ENCODE measurements around the gene PTPRK. TPM values are rescaled to one million over a fixed set of nuclear protein-coding genes. Genes with fewer than 3 reads are reported as not detected.

Gene PTPRK
- polyA plus RNA-seq, 2 donors: 4.3 to 5.1 TPM

GRCh38 chr6:127966616-127967015 is 553.8 kb downstream of the PTPRK start:
- no peaks in the 10 kb centered on the region for H3K4me1 ChIP-seq (ENCODE audit: control insufficient read depth in 2 of 2, insufficient read depth in 2 of 2, low read length in 1 of 2)
- H3K27me3 ChIP-seq (ENCODE audit: control insufficient read depth in 1 of 2, insufficient read depth in 2 of 2, low read length in 2 of 2): no peaks in the 10 kb centered on the region
- H3K9me3 ChIP-seq (ENCODE audit: control insufficient read depth in 2 of 2, insufficient read depth in 1 of 2, low read depth in 1 of 2, low read length in 1 of 2): no peaks in the 10 kb centered on the region
- H3K4me3 ChIP-seq (ENCODE audit: low read depth in 1 of 2, low read length in 2 of 2): no peak overlapping the region
- 94 to 95% methylated on average over 1 of the region's 1 CpG for WGBS, 2 donors
- no peak overlapping the region for H3K27ac ChIP-seq (ENCODE audit: low read depth in 2 of 2, low read length in 1 of 2)
- no peaks in the 10 kb centered on the region for H3K36me3 ChIP-seq (ENCODE audit: control insufficient read depth in 2 of 2, insufficient read depth in 2 of 2, low read length in 1 of 2)

- no peak overlapping the region for H3K4me3 ChIP-seq (ENCODE audit: low read depth in 1 of 2, low read length in 2 of 2)
- H3K27me3 ChIP-seq (ENCODE audit: control insufficient read depth in 1 of 2, insufficient read depth in 2 of 2, low read length in 2 of 2): no peaks in the 10 kb centered on the region
- no peaks in the 10 kb centered on the region for H3K4me1 ChIP-seq (ENCODE audit: control insufficient read depth in 2 of 2, insufficient read depth in 2 of 2, low read length in 1 of 2)
- no peak overlapping the region for H3K27ac ChIP-seq (ENCODE audit: low read depth in 2 of 2, low read length in 1 of 2)
- no peaks in the 10 kb centered on the region for H3K9me3 ChIP-seq (ENCODE audit: control insufficient read depth in 2 of 2, insufficient read depth in 1 of 2, low read depth in 1 of 2, low read length in 1 of 2)
- no peaks in the 10 kb centered on the region for H3K36me3 ChIP-seq (ENCODE audit: control insufficient read depth in 2 of 2, insufficient read depth in 2 of 2, low read length in 1 of 2)
- 87% methylated on average over 4 of the region's 4 CpGs for whole genome bisulfite sequencing, 2 donors
Measured at GRCh38 chr6:127963495-127963894, 556.9 kb downstream of the PTPRK start.

GRCh38 chr6:127959869-127960268 is 560.5 kb downstream of the PTPRK start:
- no peaks in the 10 kb centered on the region for H3K9me3 ChIP-seq (ENCODE audit: control insufficient read depth in 2 of 2, insufficient read depth in 1 of 2, low read depth in 1 of 2, low read length in 1 of 2)
- no peak overlapping the region for H3K27ac ChIP-seq (ENCODE audit: low read depth in 2 of 2, low read length in 1 of 2)
- H3K36me3 ChIP-seq (ENCODE audit: control insufficient read depth in 2 of 2, insufficient read depth in 2 of 2, low read length in 1 of 2): no peaks in the 10 kb centered on the region
- no peak overlapping the region for H3K4me3 ChIP-seq (ENCODE audit: low read depth in 1 of 2, low read length in 2 of 2)
- WGBS, 2 donors: 82 to 90% methylated on average over 3 of the region's 3 CpGs
- no peaks in the 10 kb centered on the region for H3K27me3 ChIP-seq (ENCODE audit: control insufficient read depth in 1 of 2, insufficient read depth in 2 of 2, low read length in 2 of 2)
- no peaks in the 10 kb centered on the region for H3K4me1 ChIP-seq (ENCODE audit: control insufficient read depth in 2 of 2, insufficient read depth in 2 of 2, low read length in 1 of 2)

GRCh38 chr6:127956956-127957355 is 563.4 kb downstream of the PTPRK start:
- WGBS, 2 donors: 41% methylated on average over 2 of the region's 2 CpGs

GRCh38 chr6:127956260-127956888 is 564.0 kb downstream of the PTPRK start:
- no peak overlapping the region for H3K27ac ChIP-seq (ENCODE audit: low read depth in 2 of 2, low read length in 1 of 2)
- H3K4me1 ChIP-seq (ENCODE audit: control insufficient read depth in 2 of 2, insufficient read depth in 2 of 2, low read length in 1 of 2): no peaks in the 10 kb centered on the region
- WGBS, 2 donors: 81% methylated on average over 6 of the region's 6 CpGs
- no peaks in the 10 kb centered on the region for H3K27me3 ChIP-seq (ENCODE audit: control insufficient read depth in 1 of 2, insufficient read depth in 2 of 2, low read length in 2 of 2)
- H3K4me3 ChIP-seq (ENCODE audit: low read depth in 1 of 2, low read length in 2 of 2): no peak overlapping the region
- H3K36me3 ChIP-seq (ENCODE audit: control insufficient read depth in 2 of 2, insufficient read depth in 2 of 2, low read length in 1 of 2): no peaks in the 10 kb centered on the region
- no peaks in the 10 kb centered on the region for H3K9me3 ChIP-seq (ENCODE audit: control insufficient read depth in 2 of 2, insufficient read depth in 1 of 2, low read depth in 1 of 2, low read length in 1 of 2)

More at GRCh38 chr6:127956956-127957355, 563.4 kb downstream of the PTPRK start:
- Histone ChIP-seq H3K4me3 (ENCODE audit: low read depth in 1 of 2, low read length in 2 of 2) (no peak overlapping the region), H3K36me3 (ENCODE audit: control insufficient read depth in 2 of 2, insufficient read depth in 2 of 2, low read length in 1 of 2) (no peaks in the 10 kb centered on the region), H3K27me3 (ENCODE audit: control insufficient read depth in 1 of 2, insufficient read depth in 2 of 2, low read length in 2 of 2) (no peaks in the 10 kb centered on the region), H3K27ac (ENCODE audit: low read depth in 2 of 2, low read length in 1 of 2) (no peak overlapping the region), H3K9me3 (ENCODE audit: control insufficient read depth in 2 of 2, insufficient read depth in 1 of 2, low read depth in 1 of 2, low read length in 1 of 2) (no peaks in the 10 kb centered on the region), H3K4me1 (ENCODE audit: control insufficient read depth in 2 of 2, insufficient read depth in 2 of 2, low read length in 1 of 2) (no peaks in the 10 kb centered on the region)

GRCh38 chr6:127954082-127954481 is 566.3 kb downstream of the PTPRK start:
- Histone ChIP-seq H3K9me3 (ENCODE audit: control insufficient read depth in 2 of 2, insufficient read depth in 1 of 2, low read depth in 1 of 2, low read length in 1 of 2) (no peaks in the 10 kb centered on the region), H3K4me1 (ENCODE audit: control insufficient read depth in 2 of 2, insufficient read depth in 2 of 2, low read length in 1 of 2) (no peaks in the 10 kb centered on the region), H3K27me3 (ENCODE audit: control insufficient read depth in 1 of 2, insufficient read depth in 2 of 2, low read length in 2 of 2) (no peaks in the 10 kb centered on the region), H3K36me3 (ENCODE audit: control insufficient read depth in 2 of 2, insufficient read depth in 2 of 2, low read length in 1 of 2) (no peaks in the 10 kb centered on the region), H3K27ac (ENCODE audit: low read depth in 2 of 2, low read length in 1 of 2) (no peak overlapping the region), H3K4me3 (ENCODE audit: low read depth in 1 of 2, low read length in 2 of 2) (no peak overlapping the region)
- WGBS, 2 donors: 96 to 99% methylated on average over 4 of the region's 4 CpGs

- Histone ChIP-seq H3K4me3 (ENCODE audit: low read depth in 1 of 2, low read length in 2 of 2) (no peak overlapping the region), H3K4me1 (ENCODE audit: control insufficient read depth in 2 of 2, insufficient read depth in 2 of 2, low read length in 1 of 2) (no peaks in the 10 kb centered on the region), H3K9me3 (ENCODE audit: control insufficient read depth in 2 of 2, insufficient read depth in 1 of 2, low read depth in 1 of 2, low read length in 1 of 2) (no peaks in the 10 kb centered on the region), H3K27me3 (ENCODE audit: control insufficient read depth in 1 of 2, insufficient read depth in 2 of 2, low read length in 2 of 2) (no peaks in the 10 kb centered on the region), H3K27ac (ENCODE audit: low read depth in 2 of 2, low read length in 1 of 2) (no peak overlapping the region), H3K36me3 (ENCODE audit: control insufficient read depth in 2 of 2, insufficient read depth in 2 of 2, low read length in 1 of 2) (no peaks in the 10 kb centered on the region)
- 72 to 76% methylated on average over 4 of the region's 4 CpGs for WGBS, 2 donors
Measured at GRCh38 chr6:127952831-127953230, 567.6 kb downstream of the PTPRK start.

GRCh38 chr6:127952176-127952575 is 568.2 kb downstream of the PTPRK start:
- Histone ChIP-seq H3K9me3 (ENCODE audit: control insufficient read depth in 2 of 2, insufficient read depth in 1 of 2, low read depth in 1 of 2, low read length in 1 of 2) (no peaks in the 10 kb centered on the region), H3K36me3 (ENCODE audit: control insufficient read depth in 2 of 2, insufficient read depth in 2 of 2, low read length in 1 of 2) (no peaks in the 10 kb centered on the region), H3K4me3 (ENCODE audit: low read depth in 1 of 2, low read length in 2 of 2) (no peak overlapping the region), H3K4me1 (ENCODE audit: control insufficient read depth in 2 of 2, insufficient read depth in 2 of 2, low read length in 1 of 2) (no peaks in the 10 kb centered on the region), H3K27me3 (ENCODE audit: control insufficient read depth in 1 of 2, insufficient read depth in 2 of 2, low read length in 2 of 2) (no peaks in the 10 kb centered on the region), H3K27ac (ENCODE audit: low read depth in 2 of 2, low read length in 1 of 2) (no peak overlapping the region)
- 85 to 93% methylated on average over 5 of the region's 5 CpGs for WGBS, 2 donors

GRCh38 chr6:127951172-127951917 is 569.1 kb downstream of the PTPRK start:
- H3K4me3 ChIP-seq (ENCODE audit: low read depth in 1 of 2, low read length in 2 of 2): no peak overlapping the region
- no peaks in the 10 kb centered on the region for H3K9me3 ChIP-seq (ENCODE audit: control insufficient read depth in 2 of 2, insufficient read depth in 1 of 2, low read depth in 1 of 2, low read length in 1 of 2)
- 71 to 81% methylated on average over 2 of the region's 2 CpGs for WGBS, 2 donors
- no peaks in the 10 kb centered on the region for H3K36me3 ChIP-seq (ENCODE audit: control insufficient read depth in 2 of 2, insufficient read depth in 2 of 2, low read length in 1 of 2)
- no peak overlapping the region for H3K27ac ChIP-seq (ENCODE audit: low read depth in 2 of 2, low read length in 1 of 2)
- H3K27me3 ChIP-seq (ENCODE audit: control insufficient read depth in 1 of 2, insufficient read depth in 2 of 2, low read length in 2 of 2): no peaks in the 10 kb centered on the region
- no peaks in the 10 kb centered on the region for H3K4me1 ChIP-seq (ENCODE audit: control insufficient read depth in 2 of 2, insufficient read depth in 2 of 2, low read length in 1 of 2)

Measured in esophagus (tissue), 2 donors.